ENCODE data around the gene FFAR2.

- no peak for TF ChIP-seq SRF (IDR thresholded peaks at IDR 0.05; ENCODE audit: low read depth)
- no peak for TF ChIP-seq CEBPB (IDR thresholded peaks at IDR 0.05; ENCODE audit: low read depth)
- TF ChIP-seq EZH2 (IDR thresholded peaks at IDR 0.05): no peak
- TF ChIP-seq, protein P1, sequence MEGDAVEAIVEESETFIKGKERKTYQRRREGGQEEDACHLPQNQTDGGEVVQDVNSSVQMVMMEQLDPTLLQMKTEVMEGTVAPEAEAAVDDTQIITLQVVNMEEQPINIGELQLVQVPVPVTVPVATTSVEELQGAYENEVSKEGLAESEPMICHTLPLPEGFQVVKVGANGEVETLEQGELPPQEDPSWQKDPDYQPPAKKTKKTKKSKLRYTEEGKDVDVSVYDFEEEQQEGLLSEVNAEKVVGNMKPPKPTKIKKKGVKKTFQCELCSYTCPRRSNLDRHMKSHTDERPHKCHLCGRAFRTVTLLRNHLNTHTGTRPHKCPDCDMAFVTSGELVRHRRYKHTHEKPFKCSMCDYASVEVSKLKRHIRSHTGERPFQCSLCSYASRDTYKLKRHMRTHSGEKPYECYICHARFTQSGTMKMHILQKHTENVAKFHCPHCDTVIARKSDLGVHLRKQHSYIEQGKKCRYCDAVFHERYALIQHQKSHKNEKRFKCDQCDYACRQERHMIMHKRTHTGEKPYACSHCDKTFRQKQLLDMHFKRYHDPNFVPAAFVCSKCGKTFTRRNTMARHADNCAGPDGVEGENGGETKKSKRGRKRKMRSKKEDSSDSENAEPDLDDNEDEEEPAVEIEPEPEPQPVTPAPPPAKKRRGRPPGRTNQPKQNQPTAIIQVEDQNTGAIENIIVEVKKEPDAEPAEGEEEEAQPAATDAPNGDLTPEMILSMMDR (IDR thresholded peaks at IDR 0.05 in 2 of 3, conservative IDR thresholded peaks at IDR 0.05 in 1 of 3; ENCODE audit: borderline replicate concordance in 1 of 3, insufficient read depth in 1 of 3, low read depth in 2 of 3, low read length in 2 of 3): no peak
- TF ChIP-seq POLR2A (IDR thresholded peaks at IDR 0.05; ENCODE audit: borderline replicate concordance, extremely low read depth, insufficient read depth, insufficient read length): no peak
- TF ChIP-seq, protein P2, sequence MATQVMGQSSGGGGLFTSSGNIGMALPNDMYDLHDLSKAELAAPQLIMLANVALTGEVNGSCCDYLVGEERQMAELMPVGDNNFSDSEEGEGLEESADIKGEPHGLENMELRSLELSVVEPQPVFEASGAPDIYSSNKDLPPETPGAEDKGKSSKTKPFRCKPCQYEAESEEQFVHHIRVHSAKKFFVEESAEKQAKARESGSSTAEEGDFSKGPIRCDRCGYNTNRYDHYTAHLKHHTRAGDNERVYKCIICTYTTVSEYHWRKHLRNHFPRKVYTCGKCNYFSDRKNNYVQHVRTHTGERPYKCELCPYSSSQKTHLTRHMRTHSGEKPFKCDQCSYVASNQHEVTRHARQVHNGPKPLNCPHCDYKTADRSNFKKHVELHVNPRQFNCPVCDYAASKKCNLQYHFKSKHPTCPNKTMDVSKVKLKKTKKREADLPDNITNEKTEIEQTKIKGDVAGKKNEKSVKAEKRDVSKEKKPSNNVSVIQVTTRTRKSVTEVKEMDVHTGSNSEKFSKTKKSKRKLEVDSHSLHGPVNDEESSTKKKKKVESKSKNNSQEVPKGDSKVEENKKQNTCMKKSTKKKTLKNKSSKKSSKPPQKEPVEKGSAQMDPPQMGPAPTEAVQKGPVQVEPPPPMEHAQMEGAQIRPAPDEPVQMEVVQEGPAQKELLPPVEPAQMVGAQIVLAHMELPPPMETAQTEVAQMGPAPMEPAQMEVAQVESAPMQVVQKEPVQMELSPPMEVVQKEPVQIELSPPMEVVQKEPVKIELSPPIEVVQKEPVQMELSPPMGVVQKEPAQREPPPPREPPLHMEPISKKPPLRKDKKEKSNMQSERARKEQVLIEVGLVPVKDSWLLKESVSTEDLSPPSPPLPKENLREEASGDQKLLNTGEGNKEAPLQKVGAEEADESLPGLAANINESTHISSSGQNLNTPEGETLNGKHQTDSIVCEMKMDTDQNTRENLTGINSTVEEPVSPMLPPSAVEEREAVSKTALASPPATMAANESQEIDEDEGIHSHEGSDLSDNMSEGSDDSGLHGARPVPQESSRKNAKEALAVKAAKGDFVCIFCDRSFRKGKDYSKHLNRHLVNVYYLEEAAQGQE (IDR thresholded peaks at IDR 0.05; ENCODE audit: low read depth): no peak
- no peak for TF ChIP-seq MAX (IDR thresholded peaks at IDR 0.05)
- TF ChIP-seq SP1 (IDR thresholded peaks at IDR 0.05; ENCODE audit: low read depth): no peak
- no peak for TF ChIP-seq YY1 (IDR thresholded peaks at IDR 0.05; ENCODE audit: extremely low read depth, insufficient replicate concordance, low read depth, low read length)
- TF ChIP-seq RAD21 (IDR thresholded peaks at IDR 0.05; ENCODE audit: low read depth): no peak
- no peak for TF ChIP-seq FOSL1 (IDR thresholded peaks at IDR 0.05; ENCODE audit: low read depth)
Observed at GRCh38 chr19:35457173-35457572, 9.1 kb downstream of the FFAR2 start.
